ENCODE results near the gene KATNB1. TPM values are rescaled to one million over a fixed set of nuclear protein-coding genes. Genes with fewer than 3 reads are reported as not detected.

The KATNB1 gene
- total RNA-seq: 10 to 100 TPM; 13.3 to 27.4 (median 18.1) TPM

GRCh38 chr16:57735755-57736418, at the start of gene KATNB1:
KATNB1 (plus strand) TSS chr16:57735770; CDS start chr16:57737244, 1,474 bp downstream.
- Histone ChIP-seq H3K4me3 (peak within 1 kb of the TSS; percentile 69 to 81), H3K4me1 (peaks cover 0 to 11% of the 10 kb centered on the region in 2 donors), H3K27ac (peak within 1 kb of the TSS; percentile 78 to 89), H3K9me3 (no peaks in the 10 kb centered on the region), H3K36me3 (no peaks in the 10 kb centered on the region), H3K27me3 (no peaks in the 10 kb centered on the region)
- intact Hi-C loops (cut with DNase I; ENCODE audit: low total_unique reads): no loop called here
- no peak for DNase-seq
- TF ChIP-seq CTCF (IDR thresholded peaks at IDR 0.05) (no peak), POLR2A (IDR thresholded peaks at IDR 0.05) (no peak)

GRCh38 chr16:57686577-57686976, 49.0 kb upstream of the KATNB1 start:
- Histone ChIP-seq H3K36me3 (no peaks in the 10 kb centered on the region), H3K9me3 (no peaks in the 10 kb centered on the region), H3K4me3 (no peak overlapping the region), H3K4me1 (no peaks in the 10 kb centered on the region), H3K27ac (no peak overlapping the region), H3K27me3 (no peaks in the 10 kb centered on the region)
- intact Hi-C loops (cut with DNase I; ENCODE audit: low total_unique reads): no loop called here
- no peak for TF ChIP-seq CTCF (IDR thresholded peaks at IDR 0.05)
- no peak for TF ChIP-seq POLR2A (IDR thresholded peaks at IDR 0.05)
- DNase-seq: no peak

- no peaks in the 10 kb centered on the region for H3K9me3 ChIP-seq
- H3K4me1 ChIP-seq: no peaks in the 10 kb centered on the region
- no peak overlapping the region for H3K27ac ChIP-seq
- TF ChIP-seq POLR2A (IDR thresholded peaks at IDR 0.05): no peak
- no peak for TF ChIP-seq CTCF (IDR thresholded peaks at IDR 0.05)
- H3K27me3 ChIP-seq: no peaks in the 10 kb centered on the region
- no peaks in the 10 kb centered on the region for H3K36me3 ChIP-seq
- H3K4me3 ChIP-seq: no peak overlapping the region
- intact Hi-C loops (cut with DNase I; ENCODE audit: low total_unique reads): no loop called here
- peak in 1 of 2 donors; percentile 5 for DNase-seq
Measured at GRCh38 chr16:57687363-57687929, 48.1 kb upstream of the KATNB1 start.

- H3K36me3 ChIP-seq: no peaks in the 10 kb centered on the region
- H3K27ac ChIP-seq: no peak overlapping the region
- H3K4me1 ChIP-seq: no peaks in the 10 kb centered on the region
- intact Hi-C loops (cut with DNase I; ENCODE audit: low total_unique reads): no loop called here
- H3K4me3 ChIP-seq: no peak overlapping the region
- no peaks in the 10 kb centered on the region for H3K9me3 ChIP-seq
- TF ChIP-seq POLR2A (IDR thresholded peaks at IDR 0.05): no peak
- no peak for TF ChIP-seq CTCF (IDR thresholded peaks at IDR 0.05)
- peak in 1 of 2 donors; percentile 7 for DNase-seq
- no peaks in the 10 kb centered on the region for H3K27me3 ChIP-seq
Measured at GRCh38 chr16:57688487-57688986, 47.0 kb upstream of the KATNB1 start.

Measured in uterus (tissue), 4 donors.